NOMO-1 treated with DMSO at 0.1 percent for 48 hours (cell line): ENCODE measurements around the gene TH.

Experiments used
- DNase-seq: peaks from one replicate; lab custom pipeline; 2025; ENCODE audit not compliant: unreplicated experiment; lab: John Stamatoyannopoulos, UW

Gene TH

DNA sequence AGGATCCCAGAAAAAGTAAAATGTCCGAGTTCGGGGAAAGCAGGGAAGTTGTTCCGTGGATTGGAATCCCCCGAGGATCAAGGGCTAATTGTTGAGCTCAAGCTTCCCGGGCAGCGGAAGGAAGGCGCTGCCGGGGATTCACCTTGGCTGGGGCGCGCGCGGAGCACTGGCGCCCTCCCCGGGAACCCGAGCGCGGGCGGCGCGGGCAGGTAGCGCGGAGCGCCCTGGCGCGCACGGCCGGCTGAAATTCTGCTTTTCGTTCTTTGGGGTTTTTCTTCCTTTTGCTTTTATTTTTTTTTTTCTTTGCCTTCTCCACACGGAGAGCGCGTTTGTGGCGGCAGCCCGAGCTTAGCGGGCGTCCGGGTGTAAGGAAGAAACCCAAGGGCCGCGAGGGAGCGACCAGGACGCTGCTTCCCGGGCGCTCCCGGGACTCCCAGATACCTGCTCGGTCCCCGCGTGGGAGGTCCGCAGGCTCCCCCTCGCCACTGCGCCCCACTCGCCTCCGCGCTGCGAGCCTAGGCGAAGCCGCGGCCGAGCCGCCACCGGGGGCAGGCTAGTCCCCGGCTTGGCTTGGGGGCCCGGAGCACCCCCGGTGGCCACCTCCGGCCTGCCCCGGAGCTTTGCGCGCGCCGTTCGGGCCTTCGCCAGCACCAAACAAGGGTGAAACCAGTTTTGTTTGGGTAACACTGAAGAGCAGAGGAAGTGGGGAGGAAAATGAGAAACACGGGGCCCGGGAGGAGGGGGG lies 27.6 kb downstream of the TH start:
- no peak for DNase-seq

DNA sequence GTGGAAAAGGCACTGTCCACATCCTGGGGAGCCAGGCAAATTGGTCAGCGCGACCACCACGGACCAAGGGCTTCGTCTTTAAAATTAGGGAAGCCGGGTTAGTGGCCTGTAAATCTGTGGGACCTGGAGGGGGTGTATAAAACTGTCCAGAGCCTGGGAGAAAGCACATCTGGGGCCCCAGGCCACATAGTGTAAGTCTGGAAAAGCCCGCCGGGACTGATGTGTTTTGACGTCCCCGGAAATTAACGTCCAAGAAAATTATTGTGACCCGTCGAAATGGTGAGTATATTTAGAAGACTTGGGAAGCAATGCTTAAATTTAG lies 28.2 kb downstream of the TH start:
- DNase-seq = no peak

DNA sequence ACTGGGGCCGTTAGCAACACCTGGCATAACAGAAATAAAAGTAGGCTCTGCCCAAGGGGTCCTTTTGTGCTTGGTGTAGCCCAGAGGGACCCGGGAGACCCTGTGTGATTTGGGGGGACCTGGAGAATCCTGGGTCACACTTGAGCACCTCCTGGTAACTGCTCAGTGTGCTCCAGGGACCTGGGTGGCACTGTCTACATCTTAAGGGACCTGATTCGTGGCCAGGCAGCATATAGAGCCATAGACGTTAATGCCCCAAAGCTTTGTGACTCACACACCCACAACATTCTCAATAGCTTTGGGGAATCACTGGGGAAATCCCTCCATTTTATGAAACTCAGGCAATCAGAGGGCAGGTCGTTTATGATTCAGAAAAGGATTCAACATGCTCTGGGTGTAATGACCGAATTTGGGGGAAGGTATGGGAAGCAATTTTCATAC lies 28.8 kb downstream of the TH start:
- DNase-seq = no peak

DNA sequence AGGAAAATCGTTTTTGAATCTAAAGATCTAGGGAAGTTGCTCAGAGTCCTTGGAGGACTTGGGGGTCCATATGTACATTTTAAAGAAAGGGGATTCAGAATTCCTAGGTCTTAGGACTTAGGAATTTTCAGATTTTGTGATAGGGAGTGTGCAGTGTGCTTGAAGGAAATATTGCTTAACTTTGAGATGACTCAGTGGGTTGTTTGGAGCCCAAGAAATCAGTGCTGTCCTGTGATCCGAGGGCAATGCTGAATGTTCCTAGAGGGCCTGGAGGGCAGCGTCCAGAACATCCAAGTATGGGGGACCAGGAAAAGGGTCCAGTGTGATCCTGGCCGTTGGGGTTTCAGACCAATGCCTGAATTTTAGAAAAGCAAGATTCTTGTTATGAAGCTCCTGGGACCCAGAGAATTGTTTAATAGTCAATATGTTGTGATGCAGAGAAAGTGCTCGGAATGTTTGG lies 29.3 kb downstream of the TH start:
- DNase-seq = no peak

DNA sequence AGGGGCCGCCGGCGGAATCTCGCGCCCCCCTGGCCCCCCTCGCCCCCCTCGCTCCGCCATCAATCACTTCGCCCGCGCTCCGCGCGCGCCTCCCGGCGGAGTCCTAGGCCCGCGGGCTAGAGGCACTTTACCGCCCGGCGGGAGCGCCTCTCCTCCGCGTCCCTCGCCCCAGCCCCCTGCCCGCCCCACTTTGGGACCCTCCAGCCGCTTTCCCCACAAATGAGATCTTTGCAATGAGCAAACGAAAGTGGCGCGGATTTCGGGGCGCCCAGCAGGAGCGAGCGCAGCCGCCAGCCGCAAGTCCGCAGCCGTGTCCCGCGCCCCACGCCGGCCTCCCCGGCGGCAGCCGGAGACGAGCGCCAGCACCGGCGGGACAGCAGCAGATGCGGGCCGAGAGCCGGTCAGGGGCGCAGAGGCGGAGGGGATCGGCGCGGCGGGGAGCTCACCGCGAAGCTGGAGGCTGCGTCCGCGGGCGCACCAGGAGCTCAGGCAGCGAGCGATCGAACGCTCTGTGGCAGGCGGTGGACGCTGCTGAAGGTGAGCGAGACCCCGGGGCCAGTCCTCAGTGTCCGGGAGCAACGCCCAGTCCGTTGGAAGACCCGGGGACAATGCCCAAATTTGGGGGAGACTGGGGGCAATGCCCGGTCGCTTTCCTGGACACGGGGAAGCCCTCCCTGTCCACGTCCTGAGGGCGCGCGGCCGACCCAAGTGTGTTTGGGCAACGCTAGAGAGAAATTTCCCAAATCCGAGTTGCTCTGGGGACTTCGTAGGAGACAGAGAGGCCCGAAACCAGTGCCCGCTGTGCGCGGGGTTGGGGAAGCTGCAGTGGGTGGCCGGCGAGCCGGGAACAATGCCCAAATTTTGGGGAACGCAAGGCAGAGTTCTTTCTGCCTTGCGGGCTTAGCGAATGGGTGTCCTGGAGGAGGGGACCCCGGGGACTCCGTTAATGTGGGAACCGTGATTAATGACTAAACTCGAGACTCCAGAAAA lies 30.9 kb downstream of the TH start:
- no peak for DNase-seq

DNA sequence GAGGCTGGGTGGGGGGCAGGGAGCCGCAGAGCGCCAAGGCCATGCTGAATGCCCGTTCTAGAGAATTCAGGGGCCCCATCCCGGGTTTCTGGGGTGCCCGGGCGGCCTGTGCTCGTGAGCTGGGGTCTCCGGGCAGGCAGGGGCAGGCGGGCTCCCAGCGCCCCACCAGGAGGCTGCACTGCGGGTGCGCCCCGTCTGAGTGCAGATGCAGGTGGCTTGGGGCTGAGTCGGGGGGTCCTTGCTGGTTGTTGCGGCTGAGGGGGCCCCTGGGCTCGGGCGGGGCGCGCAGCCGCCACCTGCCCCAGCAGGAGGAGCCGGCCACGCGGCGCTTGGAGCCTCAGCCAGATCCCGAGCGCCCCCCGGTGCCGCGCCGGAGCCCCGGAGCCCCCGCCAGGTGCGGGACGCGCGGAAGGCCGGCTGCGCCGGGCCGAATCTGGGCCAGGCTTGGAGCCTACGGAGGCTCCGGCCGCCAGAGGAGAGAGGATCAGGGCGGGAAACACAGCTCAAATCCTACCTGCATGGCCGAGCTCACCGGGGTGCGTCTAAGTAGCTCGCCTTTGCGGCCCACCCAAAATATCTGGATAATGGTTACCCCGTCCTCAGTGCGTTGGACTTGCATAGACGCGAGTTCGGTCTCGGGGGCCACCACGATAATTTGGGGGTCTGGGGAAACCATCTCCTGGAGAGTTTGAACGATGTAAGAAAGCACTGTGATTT lies 31.8 kb downstream of the TH start:
- no peak for DNase-seq

DNA sequence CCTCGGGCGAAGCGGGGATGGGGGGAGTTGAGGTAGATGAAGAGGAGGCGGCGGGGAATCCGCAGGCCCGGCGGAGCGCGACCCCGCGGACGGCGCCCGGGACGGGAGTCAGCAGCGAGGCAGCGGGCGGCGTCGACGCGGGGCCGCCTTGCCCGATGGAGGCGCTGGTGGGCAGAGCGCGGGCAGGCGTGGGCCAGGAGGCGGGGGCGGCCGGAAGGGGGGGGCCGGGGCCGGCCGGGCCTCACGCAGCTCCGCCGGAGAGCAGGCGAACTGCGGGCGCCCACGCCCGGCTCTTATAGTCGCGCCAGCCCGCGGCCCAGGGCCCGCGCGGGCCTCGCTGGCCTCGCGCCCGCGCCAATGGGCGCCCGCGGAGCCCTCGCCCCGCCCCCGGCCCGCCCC lies 32.5 kb downstream of the TH start, which contains the start of gene IGF2:
Gene IGF2 (minus strand): TSS at position 267 of the 399 bp plus-strand sequence. CDS start 3,866 bp downstream, outside the sequence.
- no peak for DNase-seq

DNA sequence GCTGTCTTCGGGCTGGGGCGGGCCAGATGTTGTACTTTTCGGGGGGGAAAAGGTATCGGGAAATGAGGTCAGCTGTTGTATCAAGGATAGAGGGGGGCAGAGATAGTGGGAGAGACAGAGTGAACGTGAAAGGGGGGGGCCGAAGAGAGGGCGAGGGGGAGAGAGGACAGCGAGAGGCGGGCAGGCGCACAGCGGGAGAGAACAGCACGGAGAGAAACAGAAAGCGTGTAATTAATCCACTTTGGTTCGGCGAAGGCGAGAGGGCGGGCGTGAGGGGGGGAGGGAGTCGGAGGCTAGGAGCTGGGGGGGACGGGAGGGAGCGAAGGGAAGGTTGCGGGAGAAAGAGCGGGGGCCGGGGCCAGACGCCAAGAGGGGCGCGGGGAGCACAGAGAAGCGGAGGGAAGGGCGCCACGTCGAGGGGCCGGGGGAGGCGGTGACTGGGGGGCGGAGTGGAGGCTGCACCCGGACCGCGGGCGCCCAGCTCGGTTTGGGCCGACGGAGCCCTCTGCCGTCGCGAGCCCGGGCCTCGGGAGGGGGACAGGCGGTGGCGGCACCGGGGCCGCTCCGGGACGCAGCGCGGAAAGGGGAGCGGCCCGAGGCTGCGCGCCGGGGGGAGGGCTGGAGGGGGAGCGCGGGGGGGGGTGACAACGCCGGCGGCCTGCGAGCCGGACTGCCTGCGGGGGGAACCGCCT lies 33.0 kb downstream of the TH start:
- DNase-seq = no peak

DNA sequence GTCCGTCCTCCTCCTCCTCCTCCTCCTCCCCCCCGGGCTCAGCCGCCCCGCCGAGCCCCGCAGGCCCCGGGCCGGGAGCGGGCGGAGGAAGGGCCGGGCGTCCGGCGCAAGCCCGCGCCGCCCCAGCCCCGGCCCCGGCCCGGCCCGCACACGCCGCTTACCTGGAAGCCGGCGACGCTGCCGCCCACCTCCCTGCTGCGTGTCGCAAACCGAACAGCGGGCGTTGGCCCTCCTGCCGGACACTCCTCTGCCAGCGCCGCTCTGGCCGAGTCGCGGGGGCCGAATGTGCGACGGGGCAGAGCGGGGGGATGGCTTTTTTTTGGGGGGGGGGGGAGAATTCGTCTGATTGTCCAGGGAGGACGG lies 33.6 kb downstream of the TH start:
- DNase-seq = no peak

DNA sequence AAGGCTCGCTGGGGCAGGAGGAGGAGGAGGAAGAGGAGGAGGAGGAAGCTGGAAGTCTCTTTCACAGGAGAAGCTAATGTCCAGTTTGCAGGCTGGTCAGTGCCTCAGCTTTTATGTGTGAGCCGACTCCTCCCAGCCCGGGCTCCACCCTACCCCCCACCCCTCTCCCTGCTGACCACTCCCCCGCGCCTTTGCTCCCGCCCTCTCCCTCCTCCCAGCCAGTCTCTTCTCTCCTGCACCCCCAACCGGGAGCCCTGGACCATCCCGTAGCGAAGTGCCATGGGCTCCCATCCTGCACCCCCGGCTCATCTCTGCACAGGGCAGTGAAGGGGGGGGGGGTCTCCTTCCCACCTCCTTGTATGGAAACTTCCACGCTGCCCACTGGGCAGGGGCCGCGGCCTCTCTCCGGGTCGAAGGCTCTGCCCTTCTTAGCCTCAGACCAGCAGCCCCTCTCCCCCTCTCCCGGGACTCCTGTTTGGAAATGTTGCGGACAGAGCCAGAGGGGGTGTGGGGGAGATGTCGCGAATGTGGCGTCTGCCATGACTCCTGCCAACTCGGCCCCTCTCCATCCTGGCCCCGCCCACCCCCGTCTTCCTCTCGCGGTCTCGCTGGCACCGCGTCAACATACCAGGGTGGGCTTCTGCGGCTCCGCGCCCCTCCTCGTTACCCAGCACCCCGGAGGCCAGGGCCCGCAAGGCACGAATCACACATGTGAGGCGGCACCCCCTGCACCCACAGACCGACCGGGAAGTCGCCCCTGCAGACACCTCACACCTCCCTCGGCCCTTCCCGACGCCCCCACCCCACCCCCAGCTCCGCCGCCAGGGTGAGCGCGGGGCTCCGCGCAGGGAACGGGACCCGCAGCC lies 34.2 kb downstream of the TH start:
- no peak for DNase-seq

DNA sequence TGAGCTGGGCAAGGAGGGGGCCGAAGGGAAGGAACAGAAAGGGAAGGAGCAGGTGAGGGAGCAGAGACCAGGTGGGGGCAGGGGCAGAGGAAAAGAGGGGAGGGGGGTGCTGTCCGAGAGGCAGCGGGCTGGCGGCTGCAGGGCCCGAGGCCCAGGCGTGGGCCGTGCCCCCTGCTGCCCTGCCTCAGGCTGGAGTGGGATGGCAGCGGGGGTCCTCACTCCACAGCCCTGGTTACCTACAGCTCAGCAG lies 34.7 kb downstream of the TH start:
- no peak for DNase-seq

DNA sequence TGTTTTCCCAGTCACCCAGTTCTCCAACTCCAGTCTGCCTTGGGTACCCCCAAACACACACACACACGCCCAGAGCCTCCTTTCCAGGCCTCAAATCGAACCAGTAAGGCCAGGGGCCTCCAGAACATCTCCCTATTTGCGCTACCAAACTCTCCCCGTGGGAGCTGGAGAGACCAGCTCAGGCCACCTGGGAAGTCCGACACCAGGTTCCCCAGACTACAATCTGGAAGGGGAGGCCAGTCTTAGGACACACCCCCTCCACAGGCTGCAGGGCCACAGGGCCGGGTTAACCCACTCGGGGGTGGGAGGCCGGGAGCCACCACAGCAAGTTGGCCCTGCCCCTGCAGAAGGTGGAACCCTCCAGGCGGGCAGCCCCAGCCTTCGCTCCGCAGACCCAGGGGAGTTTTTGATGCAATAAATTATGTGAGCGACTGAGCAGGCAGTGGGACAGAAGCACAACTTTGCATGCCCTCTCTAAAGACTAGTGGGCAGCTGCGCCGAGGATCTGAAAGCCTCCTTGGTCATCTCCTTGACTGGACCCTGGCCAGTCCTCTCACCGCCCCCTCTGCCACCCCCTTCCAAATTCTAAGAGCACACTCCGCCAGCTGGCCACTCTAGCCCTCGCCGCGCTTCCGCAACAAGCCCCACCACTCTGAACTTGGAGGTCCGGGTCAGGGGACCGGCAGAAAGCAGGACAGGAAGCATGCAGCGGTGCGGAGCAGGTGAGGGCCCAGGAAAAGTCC lies 35.2 kb downstream of the TH start:
- no peak for DNase-seq

DNA sequence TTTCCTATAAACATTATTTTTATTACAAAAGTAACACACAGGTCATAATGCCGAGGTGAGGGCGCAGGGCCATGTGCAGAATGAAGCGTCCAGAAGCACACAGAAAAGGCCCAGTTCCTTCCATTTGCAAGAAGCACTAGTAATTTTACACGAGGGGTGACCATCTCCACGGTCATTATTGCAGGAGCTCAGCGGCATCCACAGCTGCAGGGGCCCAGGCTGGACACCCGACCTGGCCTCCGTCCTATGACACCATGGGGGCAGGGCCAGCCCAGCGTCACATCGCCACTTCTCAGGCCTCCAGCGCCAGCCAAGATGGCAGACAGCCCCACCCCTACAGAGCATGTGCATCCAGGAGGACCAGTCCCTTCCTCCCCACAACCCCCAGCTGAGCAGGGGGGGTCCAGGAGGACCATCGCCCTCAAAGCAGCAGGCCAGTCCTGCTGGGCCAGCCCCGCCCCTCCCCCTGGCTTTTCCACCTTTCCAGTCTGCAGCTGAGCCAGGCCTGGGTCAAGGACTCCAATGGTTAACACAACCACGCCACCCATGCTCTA lies 35.9 kb downstream of the TH start:
- no peak for DNase-seq

DNA sequence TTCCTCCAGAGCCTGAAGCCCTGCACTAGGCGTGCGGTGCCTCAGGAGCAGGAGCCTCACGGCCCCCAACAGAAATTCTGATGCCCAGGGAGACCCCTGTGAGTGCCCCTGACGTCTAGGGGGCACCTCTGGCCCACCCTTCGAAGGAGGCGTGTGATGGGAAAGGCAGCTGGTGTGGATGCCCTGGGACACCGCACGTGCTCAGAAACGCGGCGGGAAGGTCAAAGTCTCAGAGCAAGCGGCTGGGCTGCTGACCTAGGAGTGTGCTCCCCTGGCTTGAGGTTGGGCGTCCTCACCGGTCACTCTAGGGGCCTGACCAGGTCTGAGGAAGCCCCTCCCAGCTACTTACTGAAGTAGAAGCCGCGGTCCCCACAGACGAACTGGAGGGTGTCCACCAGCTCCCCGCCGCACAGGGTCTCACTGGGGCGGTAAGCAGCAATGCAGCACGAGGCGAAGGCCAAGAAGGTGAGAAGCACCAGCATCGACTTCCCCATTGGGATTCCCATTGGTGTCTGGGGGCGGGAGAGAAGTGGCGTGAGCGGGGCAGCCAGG lies 36.5 kb downstream of the TH start:
- DNase-seq = no peak

DNA sequence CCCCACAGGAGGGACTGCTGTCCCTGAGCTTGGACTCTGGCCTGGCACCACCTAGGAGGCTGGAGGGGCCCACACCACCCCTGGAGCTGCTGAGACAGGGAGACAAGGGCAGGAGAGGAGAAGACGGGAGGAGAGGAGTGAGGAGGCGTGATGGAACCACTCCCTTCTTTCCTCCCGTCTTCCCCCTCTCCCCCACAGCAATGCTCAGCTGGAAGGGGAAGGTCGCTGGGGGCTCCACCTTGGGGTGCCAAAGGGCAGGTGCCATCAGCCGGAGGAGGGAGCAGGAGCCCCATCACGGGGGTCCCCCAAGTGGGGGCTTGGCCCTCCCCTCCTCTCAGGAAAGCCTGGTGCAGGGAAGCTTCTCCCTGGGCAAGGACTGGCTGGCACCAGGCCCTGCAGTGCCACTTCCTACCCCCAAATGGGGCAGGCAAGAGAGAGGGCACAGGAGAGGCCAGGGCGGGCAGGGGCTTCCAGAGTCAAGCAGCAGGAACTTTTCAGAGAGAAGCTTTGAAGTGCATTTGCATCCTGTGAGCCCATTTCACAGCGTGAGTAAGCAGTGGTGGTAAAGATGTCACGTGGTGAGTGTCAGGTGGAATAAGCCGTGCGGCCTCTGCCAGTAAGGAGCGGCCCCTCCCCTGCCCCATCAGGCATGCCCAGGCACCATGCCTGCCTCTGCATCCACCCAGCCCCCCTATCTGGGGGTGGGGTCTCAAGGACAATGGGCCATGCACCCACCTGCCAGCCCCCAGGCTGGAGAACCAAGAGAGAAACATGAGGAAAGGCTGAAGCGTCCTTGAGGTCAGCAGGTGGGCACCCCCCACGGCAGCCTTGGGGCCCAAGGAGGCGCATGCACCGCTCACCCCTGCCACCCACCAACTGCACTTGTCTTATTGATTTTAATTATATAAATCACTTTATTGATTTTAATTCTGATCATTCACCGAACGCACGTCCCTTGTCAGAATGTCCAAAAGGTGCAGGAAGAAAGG lies 37.3 kb downstream of the TH start:
- no peak for DNase-seq

DNA sequence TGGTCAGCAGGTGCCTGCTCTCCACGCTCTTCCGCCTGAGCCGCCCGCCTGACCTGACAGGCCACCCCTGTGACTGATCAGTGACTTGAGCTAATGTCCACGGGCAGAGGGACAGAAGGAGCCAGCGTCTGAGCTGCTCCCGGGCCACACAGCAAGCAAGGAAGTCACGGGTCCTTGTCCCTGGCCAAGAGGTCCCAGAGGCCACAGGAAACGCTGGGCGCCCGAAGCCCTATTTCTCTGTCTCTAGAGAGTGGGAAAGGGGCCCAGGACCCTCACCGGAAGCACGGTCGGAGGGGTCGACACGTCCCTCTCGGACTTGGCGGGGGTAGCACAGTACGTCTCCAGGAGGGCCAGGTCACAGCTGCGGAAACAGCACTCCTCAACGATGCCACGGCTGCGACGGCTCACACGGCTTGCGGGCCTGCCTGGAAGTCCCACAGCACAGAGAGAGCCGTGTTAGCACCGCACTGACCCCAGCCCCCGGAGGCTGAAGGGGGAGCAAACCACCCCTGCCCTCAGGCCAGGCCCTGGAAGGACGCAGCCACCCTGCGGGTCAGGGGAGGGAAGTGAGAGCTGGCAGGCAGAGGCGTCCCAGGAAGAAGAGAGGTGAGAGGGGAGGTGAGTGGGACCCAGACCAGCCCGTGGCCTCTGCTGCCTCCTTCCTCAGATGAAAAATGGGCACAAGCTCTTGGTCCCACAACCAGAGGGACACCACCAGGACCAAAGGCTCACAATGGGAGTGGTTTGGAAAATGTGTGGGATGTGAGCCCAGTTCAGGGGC lies 38.2 kb downstream of the TH start:
- DNase-seq = no peak

DNA sequence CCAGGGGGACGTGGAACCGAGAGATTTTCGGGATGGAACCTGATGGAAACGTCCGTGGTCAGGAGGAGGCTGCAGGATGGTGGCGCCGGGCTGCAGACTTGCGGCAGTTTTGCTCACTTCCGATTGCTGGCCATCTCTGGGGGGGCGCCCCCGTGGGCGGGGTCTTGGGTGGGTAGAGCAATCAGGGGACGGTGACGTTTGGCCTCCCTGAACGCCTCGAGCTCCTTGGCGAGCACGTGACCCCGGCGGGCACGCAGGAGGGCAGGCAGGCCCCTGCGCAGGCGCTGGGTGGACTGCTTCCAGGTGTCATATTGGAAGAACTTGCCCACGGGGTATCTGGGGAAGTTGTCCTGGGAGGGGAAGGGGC lies 38.8 kb downstream of the TH start:
- DNase-seq = no peak
